GM21390 (cell line): Measurements from ENCODE around the gene GPX3.
A peak's percentile ranks its signal among the peaks of the same experiment; 100 is the strongest.

Experiments used
- ATAC-seq: cut with Tn5 transposase; IDR thresholded peaks from one replicate; pipeline ENCODE4 v1.9.1; 2021; ENCODE audit not compliant: unreplicated experiment

Gene GPX3

DNA sequence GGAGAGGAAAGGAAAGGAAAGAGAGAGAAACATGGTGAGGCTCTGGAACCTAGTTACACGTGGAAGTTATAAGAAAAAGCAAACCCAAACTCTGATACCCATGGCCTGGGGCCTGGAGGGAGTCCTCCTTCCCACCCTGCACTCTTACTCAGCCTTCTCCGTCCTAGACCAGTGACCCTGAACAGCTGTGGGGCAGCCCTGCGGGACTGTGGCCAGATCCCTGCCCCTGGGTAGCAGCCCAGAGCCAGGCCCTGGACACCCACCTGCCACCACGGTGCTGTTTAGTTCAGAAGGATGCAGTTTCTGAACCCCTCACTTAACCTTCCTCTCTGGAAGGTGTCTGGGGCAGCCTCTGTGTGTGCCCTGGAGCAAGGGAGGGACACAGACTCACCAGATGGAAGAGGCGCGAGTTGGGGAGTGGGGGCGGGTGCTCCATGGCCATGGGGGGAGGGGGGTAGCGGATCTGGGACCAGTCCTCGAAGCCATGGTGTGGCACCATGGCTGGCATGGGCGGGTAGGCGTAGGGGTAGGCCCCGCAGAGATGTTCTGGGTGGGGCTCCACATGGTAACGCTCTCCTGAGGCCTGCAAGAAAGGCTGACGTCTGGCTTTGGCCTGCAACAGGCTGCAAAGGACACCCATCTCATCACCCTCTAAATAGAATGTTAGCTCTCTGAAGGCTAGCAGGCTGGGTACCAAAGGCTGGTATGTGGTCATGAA is 13.0 kb downstream of the GPX3 start:
- ATAC-seq = no peak

DNA sequence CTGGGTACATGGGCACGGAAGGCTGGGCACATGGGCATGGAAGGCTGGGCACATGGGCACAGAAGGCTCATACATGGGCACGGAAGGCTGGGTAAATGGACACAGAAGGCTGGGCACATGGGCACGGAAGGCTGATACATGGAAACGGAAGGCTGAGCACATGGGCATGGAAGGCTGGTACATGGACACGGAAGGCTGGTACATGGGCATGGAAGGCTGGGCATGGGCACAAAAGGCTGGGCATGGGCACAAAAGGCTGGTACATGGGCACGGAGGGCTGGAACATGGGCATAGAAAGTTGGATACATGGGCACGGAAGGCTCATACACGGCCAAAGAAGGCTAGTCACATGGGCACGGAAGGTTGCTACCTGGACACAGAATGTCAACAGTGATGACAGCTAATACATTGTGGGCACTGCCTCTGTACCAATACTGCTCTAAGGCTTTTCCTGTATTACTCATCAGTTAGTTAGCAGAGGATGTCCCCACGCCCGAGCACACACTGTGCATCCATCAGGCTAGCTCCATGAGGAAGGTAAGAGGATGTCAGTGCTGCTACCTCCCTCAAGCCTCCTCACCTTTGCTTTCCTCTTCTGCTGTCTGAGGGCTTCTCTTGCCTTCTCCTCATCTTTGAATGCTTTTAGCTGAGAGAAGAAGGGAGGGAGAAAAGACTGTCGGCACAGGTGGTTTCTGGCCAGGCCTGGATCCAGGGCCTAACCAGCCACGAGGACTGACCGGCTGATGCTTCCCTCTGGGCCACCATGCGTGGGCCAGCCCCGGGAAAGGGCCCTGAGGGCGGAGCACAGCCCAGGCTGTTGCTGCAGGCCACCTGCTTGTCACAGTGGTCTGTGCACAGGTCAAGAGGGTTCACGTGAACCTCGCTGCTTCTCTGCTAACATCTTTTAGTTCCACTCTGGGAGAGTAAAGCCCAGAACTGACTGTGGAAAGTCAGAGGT is 14.3 kb downstream of the GPX3 start:
- no peak for ATAC-seq

DNA sequence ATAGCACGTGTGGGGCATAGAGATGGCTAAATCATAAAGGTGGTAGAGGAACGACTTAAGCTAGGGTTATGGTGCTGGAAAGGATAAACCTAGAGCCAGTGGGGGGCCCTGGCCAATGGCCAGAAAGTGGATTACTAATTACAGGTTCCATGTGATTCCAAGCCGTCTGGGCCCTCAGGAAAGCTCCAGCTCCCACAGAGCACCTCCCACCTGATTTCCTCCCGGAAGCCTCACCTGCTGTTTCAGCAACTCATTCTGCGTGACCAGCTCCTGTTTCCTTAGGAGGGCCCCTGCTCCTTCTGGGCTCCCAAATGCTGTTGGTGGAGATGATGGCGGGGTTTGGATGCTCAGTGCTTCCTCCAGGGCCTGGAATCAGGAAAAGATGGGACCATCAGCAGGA is 16.2 kb downstream of the GPX3 start:
- ATAC-seq = no peak

DNA sequence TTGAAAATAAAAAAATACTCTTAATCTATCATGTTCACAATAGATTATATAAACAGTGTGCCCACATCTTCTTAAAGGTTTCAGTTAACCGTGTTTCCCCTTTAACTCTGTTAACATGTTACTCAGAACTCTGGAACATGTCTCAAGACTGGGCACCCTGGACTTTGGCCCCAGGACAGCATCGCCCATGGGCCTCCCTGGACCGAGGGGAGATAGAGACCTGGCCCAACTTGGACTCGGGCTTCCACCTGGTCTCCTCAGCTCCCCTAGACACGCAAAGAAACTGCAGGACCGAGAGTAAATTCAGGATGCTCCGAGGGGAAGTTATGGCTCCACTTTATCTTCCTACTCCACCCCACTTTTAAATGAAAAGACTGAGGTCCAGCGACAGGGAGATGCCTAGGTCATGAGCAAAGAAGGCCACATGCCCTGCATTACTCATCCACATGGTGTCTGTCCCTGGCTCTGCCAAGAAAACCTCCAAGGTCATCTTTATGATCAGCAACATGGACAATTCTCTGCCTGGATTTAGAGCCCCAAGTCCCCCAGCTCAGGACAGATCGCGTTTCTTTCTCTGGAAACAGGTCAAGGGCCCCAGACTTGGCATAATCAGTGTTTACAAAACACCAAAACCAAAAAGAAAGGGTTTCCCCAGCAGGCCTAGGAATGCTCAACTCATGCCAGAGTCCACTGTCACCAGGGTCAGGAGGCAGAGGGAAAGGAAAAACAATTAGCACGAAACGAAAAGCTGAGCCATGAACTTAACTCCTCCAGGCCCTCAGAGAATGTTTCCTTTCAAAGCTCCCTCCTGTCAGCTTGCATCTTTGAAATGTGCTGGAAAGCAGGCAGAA is 17.4 kb downstream of the GPX3 start:
- ATAC-seq = no peak

DNA sequence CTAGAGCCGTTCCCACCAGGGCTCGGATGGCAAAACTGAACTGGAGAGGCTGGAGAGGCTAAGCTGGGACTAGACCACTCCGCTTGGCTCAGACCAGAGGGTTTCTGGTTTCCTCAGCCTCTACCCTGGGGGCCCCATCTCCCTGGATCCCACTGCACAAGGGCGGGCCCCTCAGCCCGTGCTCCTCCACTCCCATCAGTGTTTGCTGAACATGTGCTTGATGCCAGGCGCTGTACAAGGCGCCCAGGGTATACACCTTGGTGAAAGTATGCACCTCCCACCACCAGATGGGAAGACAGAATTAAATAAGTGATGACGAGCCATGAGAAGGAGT is 18.0 kb downstream of the GPX3 start:
- no peak for ATAC-seq

DNA sequence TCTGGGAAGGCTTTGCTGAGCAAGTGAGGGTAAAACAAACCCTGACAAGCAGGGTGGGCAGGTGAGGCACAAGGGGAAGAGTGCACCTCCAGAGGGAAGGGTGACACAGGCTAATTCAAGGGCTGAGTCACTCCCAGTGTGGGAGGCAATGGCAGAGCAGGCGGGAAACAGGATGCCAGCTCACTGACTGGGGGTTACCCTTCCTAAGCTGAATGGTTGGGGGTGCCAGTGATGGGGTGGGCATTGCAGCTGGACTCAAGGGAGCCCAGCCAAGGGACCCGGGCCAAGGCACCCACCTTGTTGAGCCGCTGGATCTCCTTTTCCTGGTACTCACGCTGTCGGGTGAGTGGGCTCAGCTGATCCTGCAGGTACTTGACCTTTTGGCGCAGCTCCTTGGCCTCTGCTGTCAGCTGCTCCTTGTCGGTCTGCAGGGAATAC is 18.4 kb downstream of the GPX3 start:
- no peak for ATAC-seq

DNA sequence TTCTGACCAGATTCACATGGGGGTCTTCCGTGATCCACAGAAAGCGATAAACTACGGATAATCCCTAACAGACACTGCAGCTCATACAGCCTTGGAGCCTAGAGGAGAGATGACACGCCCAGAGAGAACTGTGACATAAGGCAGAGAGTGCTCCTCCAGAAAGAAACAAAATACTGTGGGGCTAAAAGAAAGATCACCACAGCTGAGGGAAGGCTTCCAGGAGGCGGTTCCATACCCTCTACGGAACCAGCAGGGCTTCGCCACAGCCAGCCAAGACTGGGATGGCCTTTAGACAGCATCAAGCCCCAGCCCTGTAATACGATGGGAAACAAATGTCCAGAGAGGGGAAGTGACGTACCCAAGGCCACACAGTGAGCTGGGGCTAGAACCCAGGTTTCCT is 19.3 kb downstream of the GPX3 start:
- no peak for ATAC-seq

DNA sequence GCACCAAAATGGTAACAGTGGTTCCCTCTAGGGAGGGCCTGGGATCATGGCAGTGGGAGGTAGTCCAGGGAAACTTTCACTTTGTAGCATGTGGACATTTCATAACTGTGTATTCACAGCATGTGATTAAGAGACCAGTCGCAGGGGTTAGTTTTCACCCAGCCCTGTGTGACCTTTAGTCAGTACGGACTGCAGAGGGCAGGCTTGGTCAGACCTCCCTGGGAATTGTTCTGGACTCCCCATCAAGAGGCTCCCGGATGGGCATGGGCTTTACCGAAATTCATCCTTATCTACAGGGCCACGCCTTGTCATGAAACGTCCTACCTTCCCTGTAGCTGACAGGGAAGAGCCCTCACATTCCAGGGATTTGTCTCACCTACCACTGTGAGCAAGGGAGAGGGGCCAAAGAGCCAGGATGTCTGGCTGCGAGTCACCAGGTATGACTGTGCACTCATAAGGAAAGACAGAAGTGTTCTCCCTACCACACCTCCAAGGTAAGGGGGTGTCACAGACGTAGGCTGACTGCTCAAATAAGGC is 19.9 kb downstream of the GPX3 start:
- ATAC-seq = no peak

DNA sequence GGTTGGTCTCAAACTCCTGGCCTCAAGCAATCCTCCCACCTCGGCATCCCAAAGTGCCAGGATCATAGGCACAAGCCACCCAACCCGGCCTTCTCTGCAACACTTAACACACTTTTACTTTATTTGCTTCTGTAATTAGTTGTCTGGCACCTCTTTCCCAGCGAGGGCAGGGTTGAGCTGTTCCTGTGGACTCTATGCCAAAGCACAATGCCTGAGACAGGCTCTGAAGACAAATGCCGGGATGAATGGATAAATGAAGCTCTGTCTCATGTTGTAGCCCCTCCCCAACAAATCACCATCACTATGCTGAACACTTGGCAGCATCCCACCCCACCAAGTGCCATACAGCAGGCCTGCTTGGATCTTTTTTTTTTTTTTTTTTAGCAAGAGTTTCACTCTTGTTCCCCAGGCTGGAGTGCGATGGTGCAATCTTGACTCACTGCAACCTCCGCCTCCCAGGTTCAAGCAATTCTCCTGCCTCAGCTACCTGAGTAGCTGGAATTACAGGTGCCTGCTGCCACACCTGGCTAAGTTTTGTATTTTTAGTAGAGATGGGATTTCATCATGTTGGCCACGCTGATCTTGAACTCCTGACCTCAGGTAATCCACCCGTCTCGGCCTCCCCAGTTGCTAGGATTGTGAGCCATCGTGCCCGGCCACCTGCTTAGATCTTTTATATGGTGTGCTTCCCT is 21.3 kb downstream of the GPX3 start:
- ATAC-seq = no peak

DNA sequence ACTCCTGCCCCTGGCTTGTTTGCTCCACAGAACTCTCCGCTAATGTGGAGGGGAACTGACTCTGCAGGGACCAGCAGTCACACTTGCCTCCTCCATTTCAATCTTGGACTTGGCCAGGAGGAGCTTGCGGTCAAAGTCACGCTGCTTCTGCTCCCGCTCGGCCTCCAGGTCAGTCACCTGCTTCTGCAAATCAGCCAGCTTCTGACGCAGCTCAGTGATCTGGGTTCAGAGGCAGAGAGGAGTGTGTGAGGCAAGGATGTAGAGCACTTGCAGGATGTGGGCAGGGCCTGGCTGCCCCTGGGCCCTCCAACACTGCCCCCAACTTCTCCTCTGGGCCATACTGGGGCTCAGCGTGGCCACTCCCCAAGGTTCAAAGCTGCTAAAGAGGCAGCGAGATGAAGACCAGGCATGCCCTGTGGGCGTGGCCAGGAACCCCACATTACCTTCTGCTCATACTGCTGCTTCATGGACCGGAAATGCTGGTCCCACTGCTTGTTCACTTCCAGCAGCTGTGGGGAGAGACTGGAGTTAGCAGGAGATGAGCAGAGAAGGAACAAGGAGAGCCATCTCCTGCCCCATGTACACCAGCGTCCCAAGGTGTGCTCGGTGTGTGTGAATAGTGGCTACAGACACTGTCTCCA is 22.2 kb downstream of the GPX3 start:
- no peak for ATAC-seq

DNA sequence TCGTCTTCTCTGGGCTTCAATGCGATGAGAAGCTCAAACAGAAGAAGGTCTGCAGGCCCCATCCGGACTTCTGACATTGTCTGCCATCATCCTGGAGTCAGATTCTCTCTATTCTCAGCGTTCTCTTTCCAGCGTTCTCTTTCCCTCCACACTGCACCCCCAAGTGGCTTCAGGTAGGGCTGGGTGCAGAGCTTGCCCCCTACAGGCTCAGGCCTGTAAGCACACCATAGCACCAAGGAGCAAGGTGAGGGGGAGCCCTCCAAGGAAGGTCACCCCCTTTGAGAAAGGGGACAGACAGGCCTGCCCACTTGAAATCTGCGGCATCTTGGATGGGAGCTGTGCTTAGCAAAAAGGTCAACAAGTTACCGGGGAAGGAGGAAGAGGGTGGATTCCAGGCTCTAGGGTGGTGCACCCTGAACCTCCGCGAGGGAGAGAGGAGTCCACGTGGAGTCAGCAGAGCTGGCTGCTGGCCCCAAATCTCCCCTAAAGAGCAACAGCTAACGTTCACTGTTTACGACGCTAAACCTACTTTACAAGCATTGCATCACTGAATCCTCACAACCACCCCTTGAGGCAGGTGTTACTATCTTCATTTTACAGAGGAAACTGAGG is 27.5 kb downstream of the GPX3 start:
- ATAC-seq = no peak

DNA sequence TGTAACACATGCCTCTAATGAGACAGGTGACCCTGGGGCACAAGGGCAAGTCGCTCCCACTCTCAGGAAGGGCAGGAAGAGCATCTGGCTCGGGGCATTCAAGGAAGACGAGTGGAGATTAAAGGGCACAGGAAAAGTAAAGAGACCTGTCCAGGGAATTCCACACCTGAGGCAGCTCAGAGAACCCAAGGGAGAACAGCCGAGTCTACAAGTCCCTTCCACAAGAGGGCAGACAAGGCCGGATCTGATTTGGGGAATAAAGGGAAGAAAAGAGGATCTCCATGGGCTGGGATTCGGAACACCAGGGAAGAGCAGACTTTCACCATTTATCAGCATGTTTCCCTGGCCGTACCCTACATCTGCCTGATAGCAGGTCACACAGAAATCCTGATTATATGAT is 28.1 kb downstream of the GPX3 start:
- ATAC-seq = no peak

DNA sequence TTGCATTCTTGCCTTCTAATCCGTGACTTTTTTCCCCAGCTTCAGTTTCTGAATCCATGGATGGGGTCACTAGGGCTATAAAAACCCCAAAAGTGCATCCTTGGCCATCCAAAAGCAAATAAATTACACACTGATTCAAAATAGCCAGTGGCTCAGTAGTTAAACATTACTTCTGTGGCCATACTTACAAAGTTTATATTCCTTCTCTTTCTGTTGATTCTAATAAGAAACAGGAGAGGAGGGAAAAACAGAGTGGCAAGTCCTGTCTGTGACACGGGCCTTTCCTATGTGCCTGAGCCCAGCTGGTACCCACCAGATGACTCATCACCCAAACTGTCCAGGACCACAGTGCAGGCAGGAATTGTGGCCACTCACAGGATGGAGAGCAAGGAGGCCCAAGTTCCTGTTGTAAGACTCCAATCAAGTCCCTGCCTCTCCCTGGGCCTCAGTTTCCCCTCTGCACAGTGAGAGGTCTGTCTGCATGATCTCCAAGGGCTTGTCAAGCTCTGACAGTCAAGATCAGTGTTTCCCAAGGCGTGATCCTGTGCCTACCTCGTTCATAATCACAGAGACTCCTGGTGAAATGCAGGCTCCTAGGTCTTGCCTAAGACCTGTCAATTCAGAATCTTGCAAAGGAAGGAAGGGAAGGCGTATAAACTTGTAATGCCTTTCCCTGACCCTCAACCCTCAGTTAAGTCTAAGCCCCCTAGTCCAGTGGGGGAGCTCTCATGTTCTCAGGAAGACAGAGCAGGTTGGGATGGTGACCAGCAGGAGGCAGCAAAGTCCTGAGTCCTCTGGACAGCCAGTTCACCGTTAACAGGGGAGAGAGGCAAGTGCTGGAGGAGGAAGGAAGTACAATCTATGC is 30.9 kb downstream of the GPX3 start:
- peak; percentile 64 for ATAC-seq

DNA sequence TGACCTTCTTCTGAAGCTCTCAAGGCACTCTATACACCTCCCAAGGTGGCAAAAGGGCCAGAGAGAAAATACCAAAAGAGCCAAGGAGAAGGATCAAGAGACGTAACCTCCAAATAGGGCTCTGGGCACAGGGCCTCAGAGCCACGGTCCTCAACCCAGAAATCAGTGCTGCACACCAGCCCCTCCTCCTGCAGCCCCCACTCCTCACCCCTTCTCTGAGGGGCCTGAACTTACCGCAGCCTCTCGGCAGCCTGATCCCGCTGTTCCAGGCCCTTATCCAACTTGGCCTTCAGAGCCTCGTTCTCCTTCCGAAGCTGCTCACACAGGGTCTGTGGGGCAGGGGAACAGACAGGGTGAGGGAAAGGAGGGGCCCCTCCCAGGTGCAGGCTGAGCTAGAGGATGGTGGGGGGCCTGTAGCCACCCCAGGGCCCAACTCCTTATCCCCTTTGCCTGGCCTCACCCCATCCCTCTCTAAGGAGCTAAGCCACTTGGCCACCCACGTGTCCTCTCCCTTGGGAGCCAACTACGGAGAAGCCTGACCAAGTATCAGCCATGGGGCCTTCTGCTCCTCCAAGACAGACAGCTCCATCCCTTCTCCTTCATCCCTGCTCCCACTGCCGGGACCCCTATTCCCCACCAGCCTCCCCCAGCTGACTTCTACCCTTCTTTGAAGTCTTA is 31.7 kb downstream of the GPX3 start:
- ATAC-seq = no peak

DNA sequence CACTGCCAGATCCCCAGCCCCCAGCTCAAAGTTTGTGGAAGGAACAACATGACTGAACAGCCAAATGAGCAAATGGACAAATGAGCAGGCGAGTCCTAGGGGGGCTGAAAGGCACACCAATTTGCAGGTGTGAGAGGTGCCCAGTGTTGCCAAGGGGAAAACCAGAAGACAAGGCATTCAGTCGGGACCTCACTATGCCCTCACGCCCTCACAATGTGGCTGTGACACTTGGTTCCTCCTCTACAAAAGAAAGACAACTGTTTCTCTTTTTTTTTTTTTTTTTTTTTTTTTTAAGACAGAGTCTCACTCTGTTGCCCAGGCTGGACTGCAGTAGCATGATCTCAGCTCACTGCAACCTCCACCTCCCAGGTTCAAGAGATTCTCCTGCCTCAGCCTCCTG is 32.4 kb downstream of the GPX3 start:
- no peak for ATAC-seq

DNA sequence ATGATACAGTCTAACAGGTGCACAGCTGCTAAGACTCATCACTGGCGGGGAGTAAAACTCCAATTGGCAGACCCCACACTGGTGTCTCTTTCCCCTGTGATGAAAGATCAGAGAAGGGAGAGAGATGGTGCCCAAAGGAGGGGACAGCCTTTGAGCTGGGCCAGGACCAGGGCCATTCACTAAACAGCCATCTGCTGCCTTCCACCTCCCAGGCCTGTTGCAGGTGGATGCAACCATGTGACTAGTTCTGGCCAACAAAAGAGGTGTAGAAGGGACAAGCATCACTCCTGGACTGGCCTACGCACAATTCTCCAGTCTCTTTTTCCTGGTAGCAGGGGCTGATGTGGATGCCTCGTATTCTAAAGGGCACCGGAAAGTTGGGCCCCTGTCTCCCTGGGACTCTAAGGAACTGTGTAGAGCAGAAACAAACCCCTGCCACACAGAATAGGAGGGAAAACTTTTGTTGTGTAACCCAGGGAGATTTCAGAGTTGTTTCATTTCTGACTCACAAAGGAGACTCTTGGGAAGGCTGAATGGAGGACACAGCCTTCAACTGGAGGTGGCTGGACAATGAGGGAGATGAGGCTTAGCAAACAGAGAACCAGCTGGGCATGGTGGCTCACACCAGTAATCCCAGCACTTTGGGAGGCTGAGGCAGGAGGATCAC is 33.5 kb downstream of the GPX3 start:
- no peak for ATAC-seq

DNA sequence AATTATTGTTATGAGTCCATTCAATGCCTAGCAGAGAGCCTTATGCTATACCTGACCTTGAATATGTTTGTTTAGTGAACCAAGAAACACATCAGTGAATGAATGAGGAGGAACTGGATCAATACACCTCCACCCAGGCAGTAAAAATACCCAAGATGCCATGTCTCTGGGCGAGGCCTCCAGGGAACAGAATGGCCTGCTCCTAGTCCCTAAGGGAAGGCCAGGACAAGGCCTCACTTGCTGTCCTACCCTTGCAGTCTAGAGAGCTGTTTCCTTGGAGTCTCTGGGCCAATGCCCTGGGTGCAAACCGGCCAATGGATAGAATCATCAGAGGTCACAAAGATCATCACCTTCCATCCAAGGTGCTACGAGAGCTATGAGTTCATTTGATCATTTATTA is 34.3 kb downstream of the GPX3 start:
- no peak for ATAC-seq

DNA sequence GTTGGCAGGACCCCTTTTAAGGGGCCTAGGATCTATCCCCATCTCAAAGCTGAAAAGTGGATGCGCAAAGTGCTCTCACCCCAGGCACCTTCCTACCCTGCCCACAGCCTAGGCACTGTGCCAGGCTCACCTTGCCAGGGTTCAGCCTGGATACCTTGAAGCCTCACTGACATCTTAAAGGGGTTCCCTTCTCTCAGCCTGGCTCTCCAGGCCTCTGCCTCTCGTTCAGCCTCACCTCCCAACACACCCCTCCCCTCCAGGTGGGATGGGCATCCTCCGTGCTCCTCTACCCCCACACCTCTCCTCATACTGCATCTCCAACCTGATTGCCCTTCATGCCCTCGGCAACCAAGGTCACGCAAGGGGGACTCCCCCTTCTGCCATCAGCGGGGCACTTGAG is 34.9 kb downstream of the GPX3 start:
- ATAC-seq = no peak
